D721Med (cell line): ENCODE measurements around the gene VWA3B.

Source experiments
- DNase-seq: peaks from one replicate; pipeline ENCODE4 v3.0.0; 2011; ENCODE audit warnings: low spot score; ENCODE audit not compliant: insufficient read length
- FAIRE-seq: peaks from 2 replicates; lab custom pipeline; 2011; peaks lifted over from hg19 to GRCh38; lab: Jason Lieb, UNC
- CTCF ChIP-seq: IDR thresholded peaks from 2 replicates; pipeline ENCODE4 v1.5.1; 2012; ENCODE audit warnings: mild to moderate bottlenecking, control low read depth; ENCODE audit not compliant: insufficient read depth; ENCODE audit errors: missing control alignments

Gene VWA3B

GRCh38 chr2:98072442-98072841 lies 14.5 kb upstream of the VWA3B start:
- DNase-seq, result no peak
- FAIRE-seq, result no peak
- no peak for TF ChIP-seq CTCF

GRCh38 chr2:98078701-98079100 lies 8.3 kb upstream of the VWA3B start:
- no peak for TF ChIP-seq CTCF
- DNase-seq (no peak), FAIRE-seq (no peak)

GRCh38 chr2:98084151-98084868 lies 2.7 kb upstream of the VWA3B start:
- FAIRE-seq (no peak), DNase-seq (no peak)
- no peak for TF ChIP-seq CTCF

GRCh38 chr2:98084869-98085238 lies 2.1 kb upstream of the VWA3B start:
- FAIRE-seq (no peak), DNase-seq (no peak)
- no peak for TF ChIP-seq CTCF

- DNase-seq (no peak), FAIRE-seq (no peak)
- TF ChIP-seq CTCF, result no peak
These were observed 1.3 kb upstream of the VWA3B start for GRCh38 chr2:98085649-98086048.

- FAIRE-seq (no peak), DNase-seq (no peak)
- TF ChIP-seq CTCF, result no peak
These were observed 567 bp downstream of the VWA3B start for GRCh38 chr2:98087447-98088020.

GRCh38 chr2:98088261-98088660 lies 1.3 kb downstream of the VWA3B start:
- FAIRE-seq, result no peak
- no peak for TF ChIP-seq CTCF
- DNase-seq, result no peak
